VCaP (cell line): ENCODE results near the gene MYZAP.

Source experiments
- H3K27ac ChIP-seq: fragments of 450-650 bp; 2 replicates; pipeline ENCODE4 v1.5.1; 2017
- CTCF ChIP-seq: fragments of 450-650 bp; conservative IDR thresholded peaks from 2 replicates; pipeline ENCODE4 v1.5.1; 2017; ENCODE audit warnings: mild to moderate bottlenecking, moderate library complexity

MYZAP gene

GRCh38 chr15:57597431-57597830 is 5.7 kb downstream of the MYZAP start:
- TF ChIP-seq CTCF = no peak
- no peak overlapping the region for H3K27ac ChIP-seq

DNA sequence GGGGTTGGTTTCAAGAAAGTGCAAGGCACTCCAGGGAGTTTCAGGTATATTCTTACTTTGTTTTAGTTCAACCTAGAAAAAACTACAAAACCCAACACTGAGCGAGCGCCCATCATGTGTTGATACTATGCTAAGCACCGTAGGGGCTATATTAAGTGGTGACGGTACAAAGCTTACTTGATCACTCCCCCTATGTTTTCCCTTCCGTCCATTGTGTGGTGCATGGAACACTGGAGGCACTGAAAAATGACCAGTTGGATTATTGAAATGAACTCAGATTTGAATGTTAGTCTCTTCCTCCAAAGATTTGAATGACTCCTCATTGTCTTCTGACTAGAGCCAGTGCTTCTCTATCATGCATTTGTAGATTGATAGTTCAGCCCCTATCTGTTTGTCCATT is 6.6 kb downstream of the MYZAP start:
- no peak overlapping the region for H3K27ac ChIP-seq
- TF ChIP-seq CTCF = no peak

GRCh38 chr15:57599296-57599810 is 7.6 kb downstream of the MYZAP start:
- H3K27ac ChIP-seq = peak overlapping the region; percentile 51
- TF ChIP-seq CTCF = no peak

GRCh38 chr15:57600197-57600596 is 8.5 kb downstream of the MYZAP start:
- TF ChIP-seq CTCF = no peak
- peak overlapping the region; percentile 51 for H3K27ac ChIP-seq

- no peak overlapping the region for H3K27ac ChIP-seq
- no peak for TF ChIP-seq CTCF
These were observed 12.8 kb downstream of the MYZAP start for GRCh38 chr15:57604507-57604906.

DNA sequence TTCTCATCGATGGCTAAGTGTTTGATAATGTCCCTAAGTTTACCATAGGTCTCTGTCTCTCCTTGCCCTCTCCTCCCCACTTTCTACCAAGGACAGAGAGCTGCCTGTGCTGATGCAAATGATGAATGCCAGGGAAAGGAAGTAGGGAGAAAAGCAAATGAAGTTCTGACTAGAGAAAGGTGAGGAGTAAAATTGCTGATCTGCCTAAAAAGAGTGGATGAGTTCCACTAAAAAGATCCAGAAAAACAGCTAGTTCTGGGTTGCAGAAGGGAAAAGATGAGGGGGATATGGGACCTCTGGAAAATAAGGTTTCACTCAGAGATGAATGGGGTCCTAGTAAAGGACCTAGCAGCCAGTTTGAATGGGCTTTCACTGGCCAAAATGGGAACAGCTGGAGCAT is 13.8 kb downstream of the MYZAP start:
- no peak overlapping the region for H3K27ac ChIP-seq
- TF ChIP-seq CTCF = no peak

DNA sequence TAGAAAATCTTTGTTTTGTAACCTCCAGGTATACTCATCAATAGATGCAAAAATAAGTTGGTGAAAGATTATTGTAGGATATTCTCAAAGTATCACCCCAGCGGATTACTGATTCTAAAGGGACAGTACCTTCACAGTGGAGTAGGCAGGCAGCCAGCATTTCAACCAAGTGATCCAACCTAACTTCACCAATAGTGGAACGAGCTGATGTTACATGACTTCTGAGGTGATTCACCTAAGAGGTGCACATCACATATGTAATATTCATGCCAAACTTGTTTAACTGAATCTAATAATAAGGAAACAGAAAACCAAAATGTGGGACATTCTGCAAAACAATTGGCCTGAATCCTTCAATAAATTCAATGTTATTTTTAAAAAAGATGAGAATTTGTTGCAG is 14.3 kb downstream of the MYZAP start:
- H3K27ac ChIP-seq = no peak overlapping the region
- TF ChIP-seq CTCF = no peak
